Adrenal gland (tissue), 12 donors: Measurements from ENCODE around the gene MEAF6. TPM values are rescaled to one million over a fixed set of nuclear protein-coding genes. Genes with fewer than 3 reads are reported as not detected.
A peak's percentile ranks its signal among the peaks of the same experiment; 100 is the strongest.

Experiments
- DNase-seq, 7 donors: peaks; one replicate each; pipeline ENCODE4 v3.0.0-alpha.2; 2019 to 2020
- H3K27ac ChIP-seq, 5 donors: fragments of 200-600 bp; sonication (generic) in 4 of 5; 1 replicate in 3 of 5; 2 replicates in 2 of 5; pipeline versions ENCODE4 v1.5.1 to v1.8.0; 2016 to 2020; ENCODE audit warnings: mild to moderate bottlenecking in 1 of 5
- H3K27me3 ChIP-seq: fragments of 200-600 bp; 2 replicates; pipeline ENCODE4 v1.8.0; 2021
- H3K36me3 ChIP-seq, 2 donors: fragments of 200-600 bp; replicated peaks in 1 of 2; 1 replicate in 1 of 2; 2 replicates in 1 of 2; pipeline versions ENCODE4 v1.5.1 to v1.8.0; 2018 to 2022
- H3K4me1 ChIP-seq, 2 donors: fragments of 200-600 bp; replicated peaks in 1 of 2; 1 replicate in 1 of 2; 2 replicates in 1 of 2; pipeline versions ENCODE4 v1.5.1 to v1.8.0; 2018 to 2021
- H3K4me3 ChIP-seq, 4 donors: fragments of 200-600 bp; sonication (generic) in 3 of 4; one replicate each; pipeline ENCODE4 v1.5.1; 2016 to 2018
- H3K9me3 ChIP-seq, 3 donors: fragments of 200-600 bp; sonication (generic) in 1 of 3; replicated peaks in 1 of 3; 1 replicate in 2 of 3; 2 replicates in 1 of 3; pipeline versions ENCODE4 v1.5.1 to v1.8.0; 2016 to 2021
- POLR2A ChIP-seq, 2 donors: fragments of 450-650 bp; IDR thresholded peaks; one replicate each; pipeline ENCODE4 v1.6.1; 2017; ENCODE audit warnings: antibody characterized with exemption in 2 of 2, mild to moderate bottlenecking in 2 of 2, moderate library complexity in 1 of 2
- whole genome bisulfite sequencing, 4 donors: extraction: QIAGEN DNeasy Blood & Tissue Kit in 2 of 4; methylation state at CpG; one replicate each; pipeline versions ENCODE4 v1.1.5 to v1.1.7; 2013 to 2017; 5-methylcytosine and 5-hydroxymethylcytosine counted together
- intact Hi-C, 2 donors: fragments of 100-400 bp; cut with DNase I; formaldehyde crosslinking; loops; one replicate each; pipeline versions ENCODE4 v1.14.1 to v1.15.0; 2022 to 2023
- polyA plus RNA-seq, 3 donors: library from polyadenylated mRNA; stranded (reverse); fragments of 200-250 nt in 2 of 3; fragments of 350-450 nt in 1 of 3; fragmentation: Illumina TruSeq in 1 of 3; extraction: RNeasy Lipid Tissue Mini Kit (QIAGEN cat#74804) in 1 of 3; gene quantifications; one replicate each; pipeline ENCODE4 v1.2.3, GENCODE V29; 2013 to 2014
- total RNA-seq, 9 donors: library from RNA; depleted of rRNA in 4 of 9; stranded (reverse); fragments of >200 nt in 4 of 9; fragments of 120-200 nt in 1 of 9; fragmentation: NEBNext Ultra II Directional in 1 of 9; extraction: Animal tissue kit (Norgen Biotek cat#: 25700) in 1 of 9; gene quantifications; one replicate each; pipeline versions ENCODE4 v1.1.0 to v1.2.4, GENCODE V29; 2013 to 2023
- TF ChIP-seq, protein P1 (sequence below), 6 experiments: fragments of 450-650 bp in 4 of 6; fragments of 200-600 bp in 2 of 6; sonication (generic) in 1 of 6; IDR thresholded peaks; 1 replicate in 5 of 6; 2 replicates in 1 of 6; pipeline versions ENCODE4 v1.5.1 to v1.8.0; 2016 to 2021; ENCODE audit warnings: antibody characterized with exemption in 6 of 6, mild to moderate bottlenecking in 2 of 6, moderate library complexity in 1 of 6
- donor health status: healthy with polysubstance abuse.
- donor health status: Bipolar disorder and iron deficiency.
- donor health status: DM: yes; HTN: yes; CAD: no.
- donor health status: DM: no; HTN: no; CAD: no.
- donor health status: DM: no; HTN: no; CAD: no.
- donor health status: DM: yes; HTN: yes; CAD: no.

Gene MEAF6
- total and polyA plus RNA-seq, 12 donors, result 37.8 to 74.5 (median 56.0) TPM

DNA sequence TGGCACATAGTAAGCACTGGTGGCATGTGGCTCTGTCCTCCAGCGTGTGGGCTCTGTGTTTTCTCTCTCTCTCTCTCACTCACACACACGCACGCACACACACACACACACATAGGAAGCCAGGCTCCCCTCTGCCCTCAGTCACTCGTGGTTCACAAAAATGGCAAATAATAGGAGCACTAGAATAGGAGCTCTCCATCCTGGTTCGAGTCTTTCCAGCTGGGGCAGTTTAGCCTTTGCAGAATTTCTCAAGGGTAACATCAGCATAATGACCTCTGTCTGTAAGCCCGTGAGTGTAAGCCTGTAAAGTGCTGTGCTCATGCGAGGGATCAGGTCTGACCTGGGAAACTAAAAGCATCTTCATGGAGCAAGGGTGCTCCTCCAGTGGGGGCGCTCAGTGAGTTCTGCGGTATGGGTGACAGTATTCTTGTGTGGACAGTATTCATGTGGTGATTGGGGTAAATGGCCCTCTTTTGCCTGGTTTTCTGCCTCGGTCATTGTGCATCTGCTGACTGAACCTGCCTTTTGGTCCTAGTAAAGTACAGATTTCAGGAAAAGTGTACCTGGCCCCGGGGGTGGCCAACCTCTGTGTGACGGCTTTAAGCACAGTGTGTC lies 41.0 kb downstream of the MEAF6 start:
- TF ChIP-seq, protein P1, sequence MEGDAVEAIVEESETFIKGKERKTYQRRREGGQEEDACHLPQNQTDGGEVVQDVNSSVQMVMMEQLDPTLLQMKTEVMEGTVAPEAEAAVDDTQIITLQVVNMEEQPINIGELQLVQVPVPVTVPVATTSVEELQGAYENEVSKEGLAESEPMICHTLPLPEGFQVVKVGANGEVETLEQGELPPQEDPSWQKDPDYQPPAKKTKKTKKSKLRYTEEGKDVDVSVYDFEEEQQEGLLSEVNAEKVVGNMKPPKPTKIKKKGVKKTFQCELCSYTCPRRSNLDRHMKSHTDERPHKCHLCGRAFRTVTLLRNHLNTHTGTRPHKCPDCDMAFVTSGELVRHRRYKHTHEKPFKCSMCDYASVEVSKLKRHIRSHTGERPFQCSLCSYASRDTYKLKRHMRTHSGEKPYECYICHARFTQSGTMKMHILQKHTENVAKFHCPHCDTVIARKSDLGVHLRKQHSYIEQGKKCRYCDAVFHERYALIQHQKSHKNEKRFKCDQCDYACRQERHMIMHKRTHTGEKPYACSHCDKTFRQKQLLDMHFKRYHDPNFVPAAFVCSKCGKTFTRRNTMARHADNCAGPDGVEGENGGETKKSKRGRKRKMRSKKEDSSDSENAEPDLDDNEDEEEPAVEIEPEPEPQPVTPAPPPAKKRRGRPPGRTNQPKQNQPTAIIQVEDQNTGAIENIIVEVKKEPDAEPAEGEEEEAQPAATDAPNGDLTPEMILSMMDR (IDR thresholded peaks at IDR 0.05), result no peak
- peak in 1 of 2 donors; percentile 32 for TF ChIP-seq POLR2A (IDR thresholded peaks at IDR 0.05)
- DNase-seq, result peak in 5 of 7 donors; percentile 31 to 69 (median 38)
- peaks cover 53 to 72% of the 10 kb centered on the region in 2 donors for H3K4me1 ChIP-seq
- 12 to 21% (median 17%) methylated on average over 10 to 12 of the region's 12 CpGs for WGBS, 4 donors
- H3K9me3 ChIP-seq, result no peaks in the 10 kb centered on the region
- H3K4me3 ChIP-seq, result peak overlapping the region in 3 of 4 donors; percentile 22 to 98 (median 91)
- peak overlapping the region; percentile 29 to 98 (median 90) for H3K27ac ChIP-seq
- intact Hi-C loops, result no loop called here
- H3K36me3 ChIP-seq, result peaks cover 0 to 14% of the 10 kb centered on the region in 2 donors
- no peaks in the 10 kb centered on the region for H3K27me3 ChIP-seq

DNA sequence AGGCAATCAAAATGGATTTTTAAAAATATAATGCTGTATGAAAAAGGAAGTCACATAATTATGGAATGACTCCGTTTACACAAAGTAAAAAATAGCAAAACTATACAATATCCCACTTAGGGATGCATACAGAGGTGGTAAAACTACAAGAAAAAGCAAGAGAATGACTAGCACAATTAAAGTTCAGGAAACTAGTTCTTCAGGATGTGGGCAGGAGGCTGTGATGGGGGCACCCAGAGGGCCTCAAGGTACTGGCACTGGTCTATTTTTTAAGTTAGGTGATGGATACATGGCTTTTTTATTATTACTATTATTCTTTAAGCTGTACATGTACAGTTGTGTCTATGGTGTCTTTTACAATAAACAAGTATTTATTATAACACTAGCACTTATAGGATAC lies 41.6 kb downstream of the MEAF6 start:
- Histone ChIP-seq H3K4me3 (peak overlapping the region in 1 of 4 donors; percentile 91), H3K27me3 (no peaks in the 10 kb centered on the region), H3K9me3 (no peaks in the 10 kb centered on the region), H3K4me1 (peaks cover 48 to 66% of the 10 kb centered on the region in 2 donors), H3K36me3 (peaks cover 0 to 8% of the 10 kb centered on the region in 2 donors), H3K27ac (peak overlapping the region in 3 of 5 donors; percentile 90 to 98 (median 95))
- intact Hi-C loops, result no loop called here
- 68 to 78% (median 72%) methylated on average over 1 of the region's 1 CpG for WGBS, 4 donors
- no peak for TF ChIP-seq POLR2A (IDR thresholded peaks at IDR 0.05)
- TF ChIP-seq, protein P1 (IDR thresholded peaks at IDR 0.05), result no peak
- DNase-seq, result no peak

DNA sequence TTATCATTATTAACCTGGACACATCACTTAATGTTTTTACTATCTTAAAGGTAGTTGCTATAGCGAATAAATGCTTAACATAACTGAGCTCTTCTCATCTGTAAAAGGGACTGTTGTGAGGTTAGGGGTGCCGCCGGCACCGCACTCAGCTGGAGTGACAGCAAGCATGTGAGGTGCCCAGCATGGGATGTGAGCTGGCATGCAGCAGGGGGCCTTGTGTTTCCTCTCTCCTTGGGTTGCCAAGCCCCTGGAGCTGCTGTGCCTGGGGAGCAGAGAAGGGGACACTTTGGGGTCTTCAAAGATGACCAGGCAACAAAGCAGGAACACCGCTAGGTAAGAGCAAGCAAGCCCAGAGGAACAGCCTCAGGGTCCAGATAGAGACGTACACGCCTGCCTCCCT lies 42.3 kb downstream of the MEAF6 start:
- DNase-seq, result no peak
- WGBS, 4 donors, result 59 to 85% (median 73%) methylated on average over 4 to 7 of the region's 7 CpGs
- intact Hi-C loops, result no loop called here
- H3K36me3 ChIP-seq, result peaks cover 0 to 5% of the 10 kb centered on the region in 2 donors
- no peaks in the 10 kb centered on the region for H3K27me3 ChIP-seq
- no peak for TF ChIP-seq POLR2A (IDR thresholded peaks at IDR 0.05)
- TF ChIP-seq, protein P1 (IDR thresholded peaks at IDR 0.05), result no peak
- H3K4me3 ChIP-seq, result no peak overlapping the region
- H3K4me1 ChIP-seq, result peaks cover 41 to 59% of the 10 kb centered on the region in 2 donors
- peak overlapping the region; percentile 71 to 92 (median 86) for H3K27ac ChIP-seq
- no peaks in the 10 kb centered on the region for H3K9me3 ChIP-seq

- no peaks in the 10 kb centered on the region for H3K9me3 ChIP-seq
- peak overlapping the region; percentile 71 to 92 (median 86) for H3K27ac ChIP-seq
- peak; percentile 75 to 94 (median 90) for DNase-seq
- peaks cover 0 to 5% of the 10 kb centered on the region in 2 donors for H3K36me3 ChIP-seq
- H3K4me1 ChIP-seq, result peaks cover 35 to 52% of the 10 kb centered on the region in 2 donors
- H3K4me3 ChIP-seq, result no peak overlapping the region
- intact Hi-C loops, result no loop called here
- WGBS, 4 donors, result 5 to 12% (median 9%) methylated on average over 10 to 13 of the region's 13 CpGs
- TF ChIP-seq, protein P1 (IDR thresholded peaks at IDR 0.05), result no peak
- peak in 1 of 2 donors; percentile 68 for TF ChIP-seq POLR2A (IDR thresholded peaks at IDR 0.05)
- no peaks in the 10 kb centered on the region for H3K27me3 ChIP-seq
Measured at GRCh38 chr1:37471345-37472231, 43.0 kb downstream of the MEAF6 start.
